Ovary (tissue), 3 donors: Measurements from ENCODE around the gene MAP2K6.

Experiments used
- EP300 ChIP-seq: sonication (generic); formaldehyde crosslinking; IDR thresholded peaks from one replicate; pipeline ENCODE4 v1.6.1; 2017; ENCODE audit warnings: antibody characterized with exemption
- POLR2A ChIP-seq: fragments of 450-650 bp; IDR thresholded peaks from one replicate; pipeline ENCODE4 v1.6.1; 2017; ENCODE audit warnings: antibody characterized with exemption, mild to moderate bottlenecking, moderate library complexity
- TF ChIP-seq, protein P1 (sequence below), 3 donors: fragments of 450-650 bp in 2 of 3; fragments of 200-600 bp in 1 of 3; IDR thresholded peaks; one replicate each; pipeline versions ENCODE4 v1.5.1 to v1.8.0; 2016 to 2022; ENCODE audit warnings: antibody characterized with exemption in 3 of 3, mild to moderate bottlenecking in 1 of 3
- donor health status: DM: no; HTN: no; CAD: no.

DNA sequence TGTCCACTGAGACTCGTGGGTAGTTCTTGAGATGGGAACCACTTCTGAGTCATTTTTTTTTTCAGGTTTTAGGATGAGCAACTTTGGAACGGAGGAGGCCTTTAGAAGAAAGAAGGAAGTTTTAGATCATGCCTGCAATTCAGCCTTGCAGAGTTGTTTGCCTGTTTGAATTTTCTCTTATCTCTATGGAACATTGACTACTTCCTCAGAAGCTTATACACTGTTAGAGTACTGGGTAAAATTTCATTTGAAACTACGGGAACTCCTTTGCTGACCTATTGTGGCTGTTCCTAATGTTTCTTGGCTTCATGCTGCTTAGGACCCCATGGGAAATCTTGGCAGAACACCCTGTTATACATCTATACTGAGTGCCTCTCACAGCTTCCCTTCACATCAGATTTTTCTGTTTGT, 70.8 kb downstream of the MAP2K6 start:
- no peak for TF ChIP-seq EP300
- TF ChIP-seq, protein P1, sequence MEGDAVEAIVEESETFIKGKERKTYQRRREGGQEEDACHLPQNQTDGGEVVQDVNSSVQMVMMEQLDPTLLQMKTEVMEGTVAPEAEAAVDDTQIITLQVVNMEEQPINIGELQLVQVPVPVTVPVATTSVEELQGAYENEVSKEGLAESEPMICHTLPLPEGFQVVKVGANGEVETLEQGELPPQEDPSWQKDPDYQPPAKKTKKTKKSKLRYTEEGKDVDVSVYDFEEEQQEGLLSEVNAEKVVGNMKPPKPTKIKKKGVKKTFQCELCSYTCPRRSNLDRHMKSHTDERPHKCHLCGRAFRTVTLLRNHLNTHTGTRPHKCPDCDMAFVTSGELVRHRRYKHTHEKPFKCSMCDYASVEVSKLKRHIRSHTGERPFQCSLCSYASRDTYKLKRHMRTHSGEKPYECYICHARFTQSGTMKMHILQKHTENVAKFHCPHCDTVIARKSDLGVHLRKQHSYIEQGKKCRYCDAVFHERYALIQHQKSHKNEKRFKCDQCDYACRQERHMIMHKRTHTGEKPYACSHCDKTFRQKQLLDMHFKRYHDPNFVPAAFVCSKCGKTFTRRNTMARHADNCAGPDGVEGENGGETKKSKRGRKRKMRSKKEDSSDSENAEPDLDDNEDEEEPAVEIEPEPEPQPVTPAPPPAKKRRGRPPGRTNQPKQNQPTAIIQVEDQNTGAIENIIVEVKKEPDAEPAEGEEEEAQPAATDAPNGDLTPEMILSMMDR (IDR thresholded peaks at IDR 0.05), result no peak
- TF ChIP-seq POLR2A, result no peak
